ENCODE data around the gene CRYGC.

DNA sequence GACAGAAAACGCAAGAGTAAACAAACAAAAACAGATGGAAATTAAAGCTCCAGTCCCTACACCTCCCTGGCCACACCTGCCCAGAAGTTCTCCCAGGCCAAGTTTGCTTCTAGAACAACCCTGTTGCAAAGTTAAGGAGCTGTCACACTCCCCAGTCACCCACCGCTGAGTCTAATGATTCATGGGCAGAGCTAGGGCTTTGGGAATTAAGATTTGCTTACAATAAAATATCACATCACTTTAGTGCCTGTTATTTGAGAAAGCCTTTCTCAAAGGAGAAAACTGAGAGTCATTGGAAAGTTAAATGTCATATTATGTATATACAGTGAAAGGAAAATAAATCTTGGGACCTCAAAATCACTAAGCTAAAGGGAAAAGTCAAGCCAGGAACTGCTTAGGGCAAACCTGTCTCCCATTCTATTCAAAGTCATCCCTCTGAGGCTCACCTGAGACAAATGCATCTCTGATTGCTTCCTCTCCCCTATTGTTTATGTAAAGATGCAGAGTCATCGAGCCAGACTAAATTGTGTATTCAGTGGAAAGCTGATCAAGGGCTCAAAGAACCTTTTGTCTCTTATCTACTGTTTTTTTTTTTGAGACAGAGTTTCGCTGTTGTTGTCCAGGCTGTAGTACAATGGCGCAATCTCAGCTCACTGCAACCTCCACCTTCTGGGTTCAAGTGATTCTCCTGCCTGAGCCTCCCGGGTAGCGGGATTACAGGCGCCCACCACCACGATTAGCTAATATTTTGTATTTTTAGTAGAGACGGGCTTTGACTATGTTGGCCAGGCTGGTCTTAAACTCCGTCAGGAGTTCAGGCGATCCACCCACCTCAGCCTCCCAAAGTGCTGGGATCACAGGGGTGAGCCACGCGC lies 13.5 kb upstream of the CRYGC start:
- TF ChIP-seq, protein P1, sequence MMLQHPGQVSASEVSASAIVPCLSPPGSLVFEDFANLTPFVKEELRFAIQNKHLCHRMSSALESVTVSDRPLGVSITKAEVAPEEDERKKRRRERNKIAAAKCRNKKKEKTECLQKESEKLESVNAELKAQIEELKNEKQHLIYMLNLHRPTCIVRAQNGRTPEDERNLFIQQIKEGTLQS (CRISPR knock-in tag; IDR thresholded peaks at IDR 0.05): no peak
- TF ChIP-seq, protein P2, sequence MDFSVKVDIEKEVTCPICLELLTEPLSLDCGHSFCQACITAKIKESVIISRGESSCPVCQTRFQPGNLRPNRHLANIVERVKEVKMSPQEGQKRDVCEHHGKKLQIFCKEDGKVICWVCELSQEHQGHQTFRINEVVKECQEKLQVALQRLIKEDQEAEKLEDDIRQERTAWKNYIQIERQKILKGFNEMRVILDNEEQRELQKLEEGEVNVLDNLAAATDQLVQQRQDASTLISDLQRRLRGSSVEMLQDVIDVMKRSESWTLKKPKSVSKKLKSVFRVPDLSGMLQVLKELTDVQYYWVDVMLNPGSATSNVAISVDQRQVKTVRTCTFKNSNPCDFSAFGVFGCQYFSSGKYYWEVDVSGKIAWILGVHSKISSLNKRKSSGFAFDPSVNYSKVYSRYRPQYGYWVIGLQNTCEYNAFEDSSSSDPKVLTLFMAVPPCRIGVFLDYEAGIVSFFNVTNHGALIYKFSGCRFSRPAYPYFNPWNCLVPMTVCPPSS (IDR thresholded peaks at IDR 0.05): no peak
- TF ChIP-seq YY1 (IDR thresholded peaks at IDR 0.05; ENCODE audit: insufficient read depth, insufficient replicate concordance, low read depth, low read length) (no peak), ZBTB21 (CRISPR knock-in tag; IDR thresholded peaks at IDR 0.05) (no peak), ETV6 (CRISPR knock-in tag; conservative IDR thresholded peaks at IDR 0.05) (no peak), TAF1 (CRISPR knock-in tag; IDR thresholded peaks at IDR 0.05) (no peak), YEATS2 (CRISPR knock-in tag; IDR thresholded peaks at IDR 0.05; ENCODE audit: borderline replicate concordance) (no peak; the same call in 1 of the 2 replicates)
- TF ChIP-seq, protein P3, sequence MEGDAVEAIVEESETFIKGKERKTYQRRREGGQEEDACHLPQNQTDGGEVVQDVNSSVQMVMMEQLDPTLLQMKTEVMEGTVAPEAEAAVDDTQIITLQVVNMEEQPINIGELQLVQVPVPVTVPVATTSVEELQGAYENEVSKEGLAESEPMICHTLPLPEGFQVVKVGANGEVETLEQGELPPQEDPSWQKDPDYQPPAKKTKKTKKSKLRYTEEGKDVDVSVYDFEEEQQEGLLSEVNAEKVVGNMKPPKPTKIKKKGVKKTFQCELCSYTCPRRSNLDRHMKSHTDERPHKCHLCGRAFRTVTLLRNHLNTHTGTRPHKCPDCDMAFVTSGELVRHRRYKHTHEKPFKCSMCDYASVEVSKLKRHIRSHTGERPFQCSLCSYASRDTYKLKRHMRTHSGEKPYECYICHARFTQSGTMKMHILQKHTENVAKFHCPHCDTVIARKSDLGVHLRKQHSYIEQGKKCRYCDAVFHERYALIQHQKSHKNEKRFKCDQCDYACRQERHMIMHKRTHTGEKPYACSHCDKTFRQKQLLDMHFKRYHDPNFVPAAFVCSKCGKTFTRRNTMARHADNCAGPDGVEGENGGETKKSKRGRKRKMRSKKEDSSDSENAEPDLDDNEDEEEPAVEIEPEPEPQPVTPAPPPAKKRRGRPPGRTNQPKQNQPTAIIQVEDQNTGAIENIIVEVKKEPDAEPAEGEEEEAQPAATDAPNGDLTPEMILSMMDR (CRISPR knock-in tag; IDR thresholded peaks at IDR 0.05): no peak
- TF ChIP-seq, protein P4, sequence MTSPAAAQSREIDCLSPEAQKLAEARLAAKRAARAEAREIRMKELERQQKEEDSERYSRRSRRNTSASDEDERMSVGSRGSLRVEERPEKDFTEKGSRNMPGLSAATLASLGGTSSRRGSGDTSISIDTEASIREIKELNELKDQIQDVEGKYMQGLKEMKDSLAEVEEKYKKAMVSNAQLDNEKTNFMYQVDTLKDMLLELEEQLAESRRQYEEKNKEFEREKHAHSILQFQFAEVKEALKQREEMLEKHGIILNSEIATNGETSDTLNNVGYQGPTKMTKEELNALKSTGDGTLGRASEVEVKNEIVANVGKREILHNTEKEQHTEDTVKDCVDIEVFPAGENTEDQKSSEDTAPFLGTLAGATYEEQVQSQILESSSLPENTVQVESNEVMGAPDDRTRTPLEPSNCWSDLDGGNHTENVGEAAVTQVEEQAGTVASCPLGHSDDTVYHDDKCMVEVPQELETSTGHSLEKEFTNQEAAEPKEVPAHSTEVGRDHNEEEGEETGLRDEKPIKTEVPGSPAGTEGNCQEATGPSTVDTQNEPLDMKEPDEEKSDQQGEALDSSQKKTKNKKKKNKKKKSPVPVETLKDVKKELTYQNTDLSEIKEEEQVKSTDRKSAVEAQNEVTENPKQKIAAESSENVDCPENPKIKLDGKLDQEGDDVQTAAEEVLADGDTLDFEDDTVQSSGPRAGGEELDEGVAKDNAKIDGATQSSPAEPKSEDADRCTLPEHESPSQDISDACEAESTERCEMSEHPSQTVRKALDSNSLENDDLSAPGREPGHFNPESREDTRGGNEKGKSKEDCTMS (CRISPR knock-in tag; conservative IDR thresholded peaks at IDR 0.05): no peak
- TF ChIP-seq, protein P5, sequence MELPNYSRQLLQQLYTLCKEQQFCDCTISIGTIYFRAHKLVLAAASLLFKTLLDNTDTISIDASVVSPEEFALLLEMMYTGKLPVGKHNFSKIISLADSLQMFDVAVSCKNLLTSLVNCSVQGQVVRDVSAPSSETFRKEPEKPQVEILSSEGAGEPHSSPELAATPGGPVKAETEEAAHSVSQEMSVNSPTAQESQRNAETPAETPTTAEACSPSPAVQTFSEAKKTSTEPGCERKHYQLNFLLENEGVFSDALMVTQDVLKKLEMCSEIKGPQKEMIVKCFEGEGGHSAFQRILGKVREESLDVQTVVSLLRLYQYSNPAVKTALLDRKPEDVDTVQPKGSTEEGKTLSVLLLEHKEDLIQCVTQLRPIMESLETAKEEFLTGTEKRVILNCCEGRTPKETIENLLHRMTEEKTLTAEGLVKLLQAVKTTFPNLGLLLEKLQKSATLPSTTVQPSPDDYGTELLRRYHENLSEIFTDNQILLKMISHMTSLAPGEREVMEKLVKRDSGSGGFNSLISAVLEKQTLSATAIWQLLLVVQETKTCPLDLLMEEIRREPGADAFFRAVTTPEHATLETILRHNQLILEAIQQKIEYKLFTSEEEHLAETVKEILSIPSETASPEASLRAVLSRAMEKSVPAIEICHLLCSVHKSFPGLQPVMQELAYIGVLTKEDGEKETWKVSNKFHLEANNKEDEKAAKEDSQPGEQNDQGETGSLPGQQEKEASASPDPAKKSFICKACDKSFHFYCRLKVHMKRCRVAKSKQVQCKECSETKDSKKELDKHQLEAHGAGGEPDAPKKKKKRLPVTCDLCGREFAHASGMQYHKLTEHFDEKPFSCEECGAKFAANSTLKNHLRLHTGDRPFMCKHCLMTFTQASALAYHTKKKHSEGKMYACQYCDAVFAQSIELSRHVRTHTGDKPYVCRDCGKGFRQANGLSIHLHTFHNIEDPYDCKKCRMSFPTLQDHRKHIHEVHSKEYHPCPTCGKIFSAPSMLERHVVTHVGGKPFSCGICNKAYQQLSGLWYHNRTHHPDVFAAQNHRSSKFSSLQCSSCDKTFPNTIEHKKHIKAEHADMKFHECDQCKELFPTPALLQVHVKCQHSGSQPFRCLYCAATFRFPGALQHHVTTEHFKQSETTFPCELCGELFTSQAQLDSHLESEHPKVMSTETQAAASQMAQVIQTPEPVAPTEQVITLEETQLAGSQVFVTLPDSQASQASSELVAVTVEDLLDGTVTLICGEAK (IDR thresholded peaks at IDR 0.05): no peak
- TF ChIP-seq, protein P5 (CRISPR knock-in tag; IDR thresholded peaks at IDR 0.05): no peak
- TF ChIP-seq, protein P6, sequence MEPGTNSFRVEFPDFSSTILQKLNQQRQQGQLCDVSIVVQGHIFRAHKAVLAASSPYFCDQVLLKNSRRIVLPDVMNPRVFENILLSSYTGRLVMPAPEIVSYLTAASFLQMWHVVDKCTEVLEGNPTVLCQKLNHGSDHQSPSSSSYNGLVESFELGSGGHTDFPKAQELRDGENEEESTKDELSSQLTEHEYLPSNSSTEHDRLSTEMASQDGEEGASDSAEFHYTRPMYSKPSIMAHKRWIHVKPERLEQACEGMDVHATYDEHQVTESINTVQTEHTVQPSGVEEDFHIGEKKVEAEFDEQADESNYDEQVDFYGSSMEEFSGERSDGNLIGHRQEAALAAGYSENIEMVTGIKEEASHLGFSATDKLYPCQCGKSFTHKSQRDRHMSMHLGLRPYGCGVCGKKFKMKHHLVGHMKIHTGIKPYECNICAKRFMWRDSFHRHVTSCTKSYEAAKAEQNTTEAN (CRISPR knock-in tag; conservative IDR thresholded peaks at IDR 0.05): no peak

Data from HepG2 (cell line).